ENCODE results near the gene KCTD21.
"Not testable (repeated sequence)": the region's sequence is repeated elsewhere in the genome, so short reads cannot be mapped to it uniquely, and the experiment has no call there.

KCTD21 gene

DNA sequence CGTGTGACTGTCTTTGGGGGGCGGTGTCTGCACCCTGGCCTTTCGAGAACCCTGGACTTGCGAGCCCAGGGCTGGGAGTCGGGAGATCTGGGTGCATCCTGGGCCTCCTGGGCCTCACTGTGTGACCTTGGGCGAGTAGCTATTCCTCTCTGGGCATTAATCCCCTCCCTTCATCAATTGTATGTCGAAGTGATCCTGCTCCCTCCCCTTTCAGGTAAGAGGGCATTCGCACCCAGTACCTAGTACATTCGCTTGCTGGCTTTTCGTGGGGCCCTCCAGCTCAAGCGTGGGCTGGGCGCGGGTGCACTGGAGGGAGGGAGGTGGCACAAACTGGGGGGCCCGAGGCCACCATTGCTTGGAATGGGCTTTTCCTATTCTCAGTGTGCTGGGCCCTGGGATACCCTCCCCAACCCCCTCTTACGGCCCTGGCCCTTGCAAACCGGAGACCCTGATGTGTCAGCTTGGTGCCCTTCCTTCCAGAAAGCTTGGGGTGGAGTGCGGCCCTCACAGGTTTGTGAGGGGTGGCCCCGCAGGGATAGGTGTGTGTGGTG is 823 bp upstream of the KCTD21 start:
- Histone ChIP-seq H3K27ac (ENCODE audit: low read depth, low read length) (no peak overlapping the region), H3K4me1 (ENCODE audit: insufficient read depth, low read length) (peaks cover 5% of the 10 kb centered on the region; the same call in 1 of the 2 replicates), H3K4me3 (ENCODE audit: low read length) (peak overlapping the region; percentile 72), H3K27me3 (ENCODE audit: insufficient read depth, low read length) (peaks cover 7% of the 10 kb centered on the region; the same call in 1 of the 2 replicates), H3K36me3 (ENCODE audit: insufficient read depth, low read length) (no peaks in the 10 kb centered on the region), H3K9me3 (ENCODE audit: insufficient read depth, low read depth, low read length) (no peaks in the 10 kb centered on the region), H3K9ac (ENCODE audit: low read depth, low read length) (peak overlapping the region; percentile 43)
- WGBS, result 20% methylated on average over 16 of the region's 18 CpGs

DNA sequence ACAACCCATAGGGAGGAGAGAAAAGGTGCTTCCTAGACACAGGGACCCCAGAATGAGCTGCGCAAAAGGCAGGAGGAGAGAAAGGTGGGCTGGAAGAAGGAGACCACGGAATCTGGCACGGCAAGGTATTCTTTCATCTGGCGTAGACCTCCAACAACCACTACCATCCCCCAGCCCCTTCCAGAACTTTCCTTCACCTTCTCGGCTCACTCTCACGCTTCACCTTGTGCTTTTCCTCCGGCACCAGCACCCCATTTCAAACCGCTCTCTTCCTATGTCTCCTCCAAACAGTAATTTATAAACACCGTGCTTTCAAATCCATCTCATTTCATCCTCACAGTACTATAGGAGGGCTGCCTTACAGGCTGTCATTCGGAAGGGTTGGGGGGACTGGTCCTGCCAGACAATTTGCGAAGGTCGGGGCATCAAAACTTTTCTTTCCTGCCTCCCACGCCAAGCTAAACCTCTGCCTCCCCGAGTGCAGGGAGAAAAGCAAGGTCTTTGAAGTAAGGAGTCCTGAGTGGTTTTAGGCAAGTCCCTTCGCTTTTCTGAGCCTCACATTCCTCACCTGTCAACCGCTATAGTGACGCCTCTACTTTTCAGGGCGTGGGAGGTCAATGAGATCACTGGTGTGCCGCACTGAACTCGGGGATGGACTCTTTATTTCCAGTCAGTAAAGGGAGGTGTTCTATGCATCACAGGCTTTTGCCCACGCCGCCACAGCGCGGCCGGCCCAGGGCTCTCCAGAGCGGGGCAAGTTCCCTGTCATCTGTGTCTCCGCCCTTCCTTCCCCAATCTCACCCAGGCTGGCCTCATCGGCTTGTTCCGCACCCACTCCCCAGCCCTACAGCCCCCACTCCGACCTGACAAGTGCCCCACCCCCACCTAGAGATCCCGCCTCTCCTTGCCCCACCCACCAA is 800 bp downstream of the KCTD21 start:
- Histone ChIP-seq H3K9me3 (ENCODE audit: insufficient read depth, low read depth, low read length) (no peaks in the 10 kb centered on the region), H3K9ac (ENCODE audit: low read depth, low read length) (0 out of 2 replicates have a peak overlapping the region, but pooled peaks have one; percentile 15), H3K4me3 (ENCODE audit: low read length) (peak overlapping the region; percentile 72), H3K36me3 (ENCODE audit: insufficient read depth, low read length) (no peaks in the 10 kb centered on the region), H3K27me3 (ENCODE audit: insufficient read depth, low read length) (peaks cover 7% of the 10 kb centered on the region; the same call in 1 of the 2 replicates), H3K4me1 (ENCODE audit: insufficient read depth, low read length) (peaks cover 5% of the 10 kb centered on the region; the same call in 1 of the 2 replicates), H3K27ac (ENCODE audit: low read depth, low read length) (no peak overlapping the region)
- 29% methylated on average over 31 of the region's 31 CpGs for WGBS

DNA sequence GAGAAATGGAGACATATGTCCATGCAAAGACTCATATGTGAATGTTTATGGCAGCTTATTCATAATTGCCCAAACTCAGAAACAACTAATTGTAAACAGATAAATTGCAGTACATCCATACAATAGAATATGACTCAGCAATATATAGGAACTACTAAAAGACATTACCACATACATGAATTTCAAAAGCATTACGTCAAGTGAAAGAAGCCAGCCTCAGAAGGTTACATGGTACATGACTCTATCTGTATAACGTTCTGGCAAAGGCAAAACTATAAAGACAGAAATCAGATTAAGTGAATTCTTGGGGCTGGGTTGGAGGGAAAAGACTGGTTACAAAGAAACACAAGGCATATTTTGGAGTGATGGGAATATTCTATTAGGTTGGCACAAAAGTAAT is 7.2 kb downstream of the KCTD21 start:
- Histone ChIP-seq H3K9me3 (ENCODE audit: insufficient read depth, low read depth, low read length) (no peaks in the 10 kb centered on the region), H3K9ac (ENCODE audit: low read depth, low read length) (no peak overlapping the region), H3K27ac (ENCODE audit: low read depth, low read length) (no peak overlapping the region), H3K4me3 (ENCODE audit: low read length) (no peak overlapping the region), H3K4me1 (ENCODE audit: insufficient read depth, low read length) (no peaks in the 10 kb centered on the region), H3K27me3 (ENCODE audit: insufficient read depth, low read length) (no peaks in the 10 kb centered on the region), H3K36me3 (ENCODE audit: insufficient read depth, low read length) (no peaks in the 10 kb centered on the region)
- 96% methylated on average over 2 of the region's 2 CpGs for WGBS

DNA sequence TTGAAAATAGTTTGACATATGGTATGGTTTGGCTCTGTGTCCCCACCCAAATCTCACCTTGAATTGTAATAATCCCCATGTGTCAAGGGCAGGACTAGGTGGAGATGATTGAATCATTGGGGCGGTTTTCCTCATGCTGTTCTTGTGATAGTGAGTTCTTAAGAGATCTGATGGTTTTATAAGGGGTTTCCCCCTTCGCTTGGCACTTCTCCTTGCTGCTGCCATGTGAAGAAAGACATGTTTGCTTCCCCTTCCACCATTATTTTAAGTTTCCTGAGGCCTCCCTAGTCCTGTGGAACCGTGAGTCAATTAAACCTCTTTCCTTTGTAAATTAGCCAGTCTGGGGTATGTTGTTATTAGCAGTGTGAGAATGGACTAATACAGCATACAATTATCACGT is 7.7 kb downstream of the KCTD21 start:
- Histone ChIP-seq H3K4me1 (ENCODE audit: insufficient read depth, low read length) (no peaks in the 10 kb centered on the region), H3K27me3 (ENCODE audit: insufficient read depth, low read length) (no peaks in the 10 kb centered on the region), H3K9ac (ENCODE audit: low read depth, low read length) (no peak overlapping the region), H3K4me3 (ENCODE audit: low read length) (no peak overlapping the region), H3K9me3 (ENCODE audit: insufficient read depth, low read depth, low read length) (no peaks in the 10 kb centered on the region), H3K27ac (ENCODE audit: low read depth, low read length) (no peak overlapping the region), H3K36me3 (ENCODE audit: insufficient read depth, low read length) (no peaks in the 10 kb centered on the region)
- 96% methylated on average over 3 of the region's 4 CpGs for WGBS

DNA sequence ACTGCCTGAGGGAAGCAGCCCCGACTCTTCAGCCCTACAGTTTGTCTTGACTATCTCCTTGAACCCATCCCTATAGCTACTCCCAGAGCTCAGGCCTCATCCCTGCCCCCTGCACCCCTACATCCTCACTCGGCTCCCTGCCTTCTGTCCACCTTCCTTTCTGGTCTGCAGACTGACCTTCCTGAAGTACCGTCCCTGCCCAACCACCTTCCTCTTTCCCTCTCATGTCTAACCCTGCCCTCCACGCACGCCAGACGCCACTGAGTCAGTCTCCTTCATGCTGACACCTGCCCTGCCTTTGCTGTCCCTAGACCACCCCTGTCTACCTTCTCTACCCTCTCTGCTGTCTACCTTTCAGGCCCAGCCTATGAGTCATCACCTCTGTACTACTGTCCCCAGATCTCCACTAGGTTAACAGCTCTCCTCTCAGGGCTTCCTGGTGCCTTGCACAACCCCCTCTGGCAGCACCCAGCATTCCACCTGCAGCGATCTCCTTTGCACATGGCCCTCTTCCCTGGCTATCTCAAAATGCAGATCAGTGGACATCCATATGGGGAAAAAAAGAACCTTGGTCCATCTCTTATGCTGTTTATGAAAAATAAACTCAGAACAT is 8.9 kb downstream of the KCTD21 start:
- Histone ChIP-seq H3K36me3 (ENCODE audit: insufficient read depth, low read length) (no peaks in the 10 kb centered on the region), H3K9me3 (ENCODE audit: insufficient read depth, low read depth, low read length) (no peaks in the 10 kb centered on the region), H3K9ac (ENCODE audit: low read depth, low read length) (no peak overlapping the region), H3K27me3 (ENCODE audit: insufficient read depth, low read length) (no peaks in the 10 kb centered on the region), H3K4me3 (ENCODE audit: low read length) (no peak overlapping the region), H3K4me1 (ENCODE audit: insufficient read depth, low read length) (no peaks in the 10 kb centered on the region), H3K27ac (ENCODE audit: low read depth, low read length) (no peak overlapping the region)
- WGBS, result 89% methylated on average over 7 of the region's 7 CpGs

DNA sequence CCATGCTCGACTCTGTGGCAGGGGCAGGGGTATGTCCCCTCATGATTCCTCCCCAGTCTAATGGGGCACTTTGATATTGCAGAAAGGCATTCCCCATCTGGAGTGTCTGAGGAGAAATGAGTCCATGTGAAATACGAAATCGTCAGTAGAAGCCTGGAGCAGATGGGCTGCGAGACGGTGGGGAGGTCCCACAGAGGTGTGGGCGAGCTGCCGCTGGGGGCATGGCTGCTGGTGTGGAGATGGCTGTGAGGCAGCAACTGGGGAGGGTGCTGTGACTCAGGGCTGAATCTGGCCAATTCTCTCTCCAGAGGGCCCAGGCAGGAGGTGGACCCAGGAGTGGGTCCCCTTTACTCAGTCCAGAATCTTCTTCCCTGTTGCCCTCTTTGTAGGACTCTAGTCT is 11.2 kb downstream of the KCTD21 start:
- WGBS, result 94% methylated on average over 7 of the region's 7 CpGs
- no peak overlapping the region for H3K4me3 ChIP-seq (ENCODE audit: low read length)
- no peaks in the 10 kb centered on the region for H3K36me3 ChIP-seq (ENCODE audit: insufficient read depth, low read length)
- H3K27ac ChIP-seq (ENCODE audit: low read depth, low read length), result no peak overlapping the region
- no peak overlapping the region for H3K9ac ChIP-seq (ENCODE audit: low read depth, low read length)
- no peaks in the 10 kb centered on the region for H3K9me3 ChIP-seq (ENCODE audit: insufficient read depth, low read depth, low read length)
- no peaks in the 10 kb centered on the region for H3K27me3 ChIP-seq (ENCODE audit: insufficient read depth, low read length)
- no peaks in the 10 kb centered on the region for H3K4me1 ChIP-seq (ENCODE audit: insufficient read depth, low read length)

DNA sequence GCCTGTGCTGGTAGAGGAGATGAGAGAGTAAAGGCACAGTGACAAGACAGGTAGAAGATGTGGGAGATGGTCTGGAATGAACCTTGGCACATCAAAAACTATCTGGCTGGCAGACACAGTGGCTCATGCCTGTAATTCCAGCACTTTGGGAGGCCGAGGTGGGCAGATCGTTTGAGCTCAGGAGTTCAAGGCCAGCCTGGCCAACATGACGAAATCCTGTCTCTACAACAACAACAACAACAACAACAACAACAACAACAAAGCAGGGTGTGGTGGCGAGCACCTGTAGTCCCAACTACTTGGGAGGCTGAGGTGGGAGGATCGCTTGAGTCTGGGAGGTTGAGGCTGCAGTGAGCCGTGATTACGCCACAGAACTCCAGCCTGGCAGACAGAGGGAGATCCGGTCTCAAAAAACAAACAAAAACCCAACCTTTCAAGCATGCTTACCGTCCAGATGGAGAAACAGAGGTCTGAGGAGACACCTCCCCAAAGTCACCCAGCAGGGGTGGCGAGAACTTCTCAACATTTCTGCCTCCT is 11.8 kb downstream of the KCTD21 start:
- H3K4me3 ChIP-seq (ENCODE audit: low read length), result no peak overlapping the region
- no peaks in the 10 kb centered on the region for H3K27me3 ChIP-seq (ENCODE audit: insufficient read depth, low read length)
- no peaks in the 10 kb centered on the region for H3K4me1 ChIP-seq (ENCODE audit: insufficient read depth, low read length)
- no peak overlapping the region for H3K27ac ChIP-seq (ENCODE audit: low read depth, low read length)
- no peaks in the 10 kb centered on the region for H3K9me3 ChIP-seq (ENCODE audit: insufficient read depth, low read depth, low read length)
- 97% methylated on average over 10 of the region's 10 CpGs for WGBS
- H3K9ac ChIP-seq (ENCODE audit: low read depth, low read length), result no peak overlapping the region
- no peaks in the 10 kb centered on the region for H3K36me3 ChIP-seq (ENCODE audit: insufficient read depth, low read length)

DNA sequence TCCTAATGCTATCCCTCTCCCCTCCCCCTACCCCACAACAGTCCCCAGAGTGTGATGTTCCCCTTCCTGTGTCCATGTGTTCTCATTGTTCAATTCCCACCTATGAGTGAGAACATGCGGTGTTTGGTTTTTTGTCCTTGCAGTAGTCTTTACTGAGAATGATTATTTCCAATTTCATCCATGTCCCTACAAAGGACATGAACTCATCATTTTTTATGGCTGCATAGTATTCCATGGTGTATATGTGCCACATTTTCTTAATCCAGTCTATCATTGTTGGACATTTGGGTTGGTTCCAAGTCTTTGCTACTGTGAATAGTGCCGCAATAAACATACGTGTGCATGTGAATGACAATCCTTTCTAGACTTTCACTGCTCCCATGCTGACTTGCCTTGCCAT is 12.6 kb downstream of the KCTD21 start:
- 96% methylated on average over 2 of the region's 3 CpGs for WGBS
- not testable (repeated sequence) for H3K9me3 ChIP-seq (ENCODE audit: insufficient read depth, low read depth, low read length); H3K9ac ChIP-seq (ENCODE audit: low read depth, low read length); H3K27ac ChIP-seq (ENCODE audit: low read depth, low read length); H3K4me1 ChIP-seq (ENCODE audit: insufficient read depth, low read length); H3K36me3 ChIP-seq (ENCODE audit: insufficient read depth, low read length); H3K27me3 ChIP-seq (ENCODE audit: insufficient read depth, low read length); H3K4me3 ChIP-seq (ENCODE audit: low read length)

DNA sequence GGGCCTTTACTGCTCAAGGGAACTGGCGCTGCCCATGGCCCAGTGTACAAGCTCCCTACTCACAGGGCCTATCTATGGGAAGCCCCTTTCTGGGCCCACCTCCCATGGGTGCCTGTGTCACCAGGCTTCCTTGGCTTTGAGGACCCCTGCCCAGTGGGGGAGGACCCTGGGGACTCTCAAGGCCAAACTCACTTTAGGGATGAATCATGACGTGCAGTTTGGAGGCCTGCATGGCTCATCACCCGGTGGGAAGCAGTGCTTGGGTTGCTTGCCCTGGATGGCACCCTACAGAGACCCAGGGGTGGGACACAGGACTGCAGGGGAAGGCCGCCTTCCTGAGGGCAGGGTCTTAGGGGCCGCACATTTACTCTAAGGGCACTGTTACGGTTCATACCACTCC is 16.5 kb downstream of the KCTD21 start:
- no peaks in the 10 kb centered on the region for H3K9me3 ChIP-seq (ENCODE audit: insufficient read depth, low read depth, low read length)
- H3K27ac ChIP-seq (ENCODE audit: low read depth, low read length), result no peak overlapping the region
- H3K36me3 ChIP-seq (ENCODE audit: insufficient read depth, low read length), result no peaks in the 10 kb centered on the region
- no peak overlapping the region for H3K4me3 ChIP-seq (ENCODE audit: low read length)
- H3K27me3 ChIP-seq (ENCODE audit: insufficient read depth, low read length), result no peaks in the 10 kb centered on the region
- H3K9ac ChIP-seq (ENCODE audit: low read depth, low read length), result no peak overlapping the region
- WGBS, result 92% methylated on average over 6 of the region's 6 CpGs
- H3K4me1 ChIP-seq (ENCODE audit: insufficient read depth, low read length), result no peaks in the 10 kb centered on the region

DNA sequence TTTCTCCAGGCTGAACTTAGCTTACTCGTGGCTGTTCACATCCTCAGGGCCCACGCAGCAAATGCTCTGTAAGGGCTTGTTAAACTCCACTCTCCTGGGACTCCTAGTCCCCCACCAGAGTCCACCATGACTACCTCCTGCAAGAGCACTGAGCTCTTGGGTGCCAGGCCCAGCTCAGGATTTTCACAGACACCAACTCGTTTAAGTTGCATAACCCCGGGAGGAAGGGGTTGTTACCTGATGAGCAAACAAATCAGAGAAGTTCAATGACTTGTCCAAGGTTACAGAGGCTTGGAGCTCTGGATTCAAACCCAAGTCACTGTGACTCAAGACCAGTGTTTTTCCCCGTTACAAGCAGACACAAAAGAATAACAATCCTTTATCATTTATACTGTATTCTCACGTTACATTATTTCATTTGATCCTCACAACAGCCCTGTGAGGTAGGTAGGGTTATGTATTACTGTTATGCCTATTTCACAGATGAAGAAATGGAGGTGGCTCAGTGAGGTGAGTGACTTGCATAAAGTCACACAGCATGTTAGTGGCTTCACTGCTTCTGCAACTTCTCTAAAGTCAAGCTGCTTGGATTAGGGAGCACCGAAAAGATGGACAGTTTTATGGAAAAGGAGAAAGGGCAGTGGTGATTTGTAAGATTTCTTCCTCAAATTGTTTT is 17.4 kb downstream of the KCTD21 start:
- no peak overlapping the region for H3K9ac ChIP-seq (ENCODE audit: low read depth, low read length)
- 94% methylated on average over 6 of the region's 7 CpGs for WGBS
- H3K36me3 ChIP-seq (ENCODE audit: insufficient read depth, low read length), result no peaks in the 10 kb centered on the region
- no peak overlapping the region for H3K27ac ChIP-seq (ENCODE audit: low read depth, low read length)
- no peak overlapping the region for H3K4me3 ChIP-seq (ENCODE audit: low read length)
- no peaks in the 10 kb centered on the region for H3K4me1 ChIP-seq (ENCODE audit: insufficient read depth, low read length)
- H3K9me3 ChIP-seq (ENCODE audit: insufficient read depth, low read depth, low read length), result no peaks in the 10 kb centered on the region
- no peaks in the 10 kb centered on the region for H3K27me3 ChIP-seq (ENCODE audit: insufficient read depth, low read length)

DNA sequence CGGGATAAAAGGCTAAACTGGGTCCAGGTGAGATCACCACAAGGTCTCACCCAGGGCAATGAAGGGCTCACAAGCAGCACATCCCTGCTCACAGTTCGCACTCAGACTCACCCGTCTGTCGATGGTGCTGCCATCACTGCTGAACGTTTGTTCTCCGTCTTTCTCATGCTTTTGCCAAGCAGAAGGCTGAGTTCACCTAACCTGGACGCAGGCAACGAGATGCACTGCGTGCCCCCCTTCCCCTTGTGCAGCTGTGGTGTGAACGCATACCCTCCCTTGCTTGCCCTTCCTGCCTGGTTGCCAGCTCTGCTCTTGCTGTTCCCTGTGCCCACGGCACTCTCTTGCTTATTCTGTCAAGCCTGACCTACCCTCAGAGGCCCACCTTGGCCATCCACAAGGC is 18.0 kb downstream of the KCTD21 start:
- H3K9me3 ChIP-seq (ENCODE audit: insufficient read depth, low read depth, low read length), result no peaks in the 10 kb centered on the region
- no peak overlapping the region for H3K9ac ChIP-seq (ENCODE audit: low read depth, low read length)
- H3K27ac ChIP-seq (ENCODE audit: low read depth, low read length), result no peak overlapping the region
- H3K27me3 ChIP-seq (ENCODE audit: insufficient read depth, low read length), result no peaks in the 10 kb centered on the region
- H3K4me3 ChIP-seq (ENCODE audit: low read length), result no peak overlapping the region
- H3K4me1 ChIP-seq (ENCODE audit: insufficient read depth, low read length), result no peaks in the 10 kb centered on the region
- WGBS, result 94% methylated on average over 11 of the region's 11 CpGs
- H3K36me3 ChIP-seq (ENCODE audit: insufficient read depth, low read length), result no peaks in the 10 kb centered on the region
